Right lobe of liver (tissue), 6 donors: ENCODE results near the gene KIAA1671. TPM values are rescaled to one million over a fixed set of nuclear protein-coding genes. Genes with fewer than 3 reads are reported as not detected.

Source experiments
- ATAC-seq, 4 donors: fragments of 200-7000 bp; cut with Tn5 transposase; one replicate each; pipeline ENCODE4 v1.9.1; 2020; ENCODE audit warnings: mild to moderate bottlenecking in 4 of 4, moderate library complexity in 4 of 4
- DNase-seq, 3 donors: peaks; one replicate each; pipeline ENCODE4 v3.0.0-alpha.2; 2020
- H3K27ac ChIP-seq, 3 donors: fragments of 200-600 bp; one replicate each; pipeline ENCODE4 v1.8.0; 2022
- H3K27me3 ChIP-seq, 2 donors: fragments of 200-600 bp; one replicate each; pipeline ENCODE4 v1.8.0; 2022
- H3K36me3 ChIP-seq, 4 donors: fragments of 200-600 bp; sonication (generic) in 1 of 4; one replicate each; pipeline versions ENCODE4 v1.5.1 to v1.8.0; 2017 to 2022; ENCODE audit warnings: control low read depth in 1 of 4
- H3K4me1 ChIP-seq, 4 donors: fragments of 200-600 bp; sonication (generic) in 1 of 4; one replicate each; pipeline versions ENCODE4 v1.5.1 to v1.8.0; 2017 to 2022; ENCODE audit warnings: control low read depth in 1 of 4
- H3K4me3 ChIP-seq, 3 donors: fragments of 200-600 bp; one replicate each; pipeline ENCODE4 v1.8.0; 2022
- H3K9me3 ChIP-seq, 4 donors: fragments of 200-600 bp; sonication (generic) in 1 of 4; one replicate each; pipeline versions ENCODE4 v1.5.1 to v1.8.0; 2017 to 2022; ENCODE audit warnings: control low read depth in 1 of 4
- POLR2A ChIP-seq: fragments of 450-650 bp; IDR thresholded peaks from one replicate; pipeline ENCODE4 v1.6.1; 2017; ENCODE audit warnings: antibody characterized with exemption, mild to moderate bottlenecking
- WGBS: methylation state at CpG from one replicate; pipeline ENCODE4 v1.1.6; 2018; ENCODE audit warnings: low coverage, low lambda C conversion rate; ENCODE audit not compliant: insufficient coverage; ENCODE audit errors: missing lambda C conversion rate; 5-methylcytosine and 5-hydroxymethylcytosine counted together
- intact Hi-C, 2 donors: fragments of 100-400 bp; cut with DNase I; formaldehyde crosslinking; loops; one replicate each; pipeline versions ENCODE4 v1.11.2 to v1.14.1; 2022
- total RNA-seq, 6 experiments: library from RNA; depleted of rRNA in 2 of 6; stranded (reverse); fragments of >200 nt in 2 of 6; fragmentation: NEBNext Ultra II Directional in 3 of 6; extraction: Animal tissue kit (Norgen Biotek cat#: 25700) in 3 of 6; gene quantifications; one replicate each; pipeline versions ENCODE4 v1.1.0 to v1.2.4, GENCODE V29; 2016 to 2023
- TF ChIP-seq, protein P1 (sequence below), 4 donors: fragments of 200-600 bp in 3 of 4; fragments of 450-650 bp in 1 of 4; IDR thresholded peaks; one replicate each; pipeline versions ENCODE4 v1.5.1 to v1.8.0; 2016 to 2022; ENCODE audit warnings: antibody characterized with exemption in 4 of 4, mild to moderate bottlenecking in 2 of 4
- donor health status: DM: no; HTN: yes; CAD: no.
- donor health status: DM: no; HTN: no; CAD: no.
- donor health status: DM: no; HTN: no; CAD: no.
- donor health status: DM: no; HTN: yes; CAD: no.
- donor health status: DM: no; HTN: yes; CAD: no.

KIAA1671 gene
- total RNA-seq, 6 experiments from 2014 or later: 31.1 to 56.6 (median 39.2) TPM

DNA sequence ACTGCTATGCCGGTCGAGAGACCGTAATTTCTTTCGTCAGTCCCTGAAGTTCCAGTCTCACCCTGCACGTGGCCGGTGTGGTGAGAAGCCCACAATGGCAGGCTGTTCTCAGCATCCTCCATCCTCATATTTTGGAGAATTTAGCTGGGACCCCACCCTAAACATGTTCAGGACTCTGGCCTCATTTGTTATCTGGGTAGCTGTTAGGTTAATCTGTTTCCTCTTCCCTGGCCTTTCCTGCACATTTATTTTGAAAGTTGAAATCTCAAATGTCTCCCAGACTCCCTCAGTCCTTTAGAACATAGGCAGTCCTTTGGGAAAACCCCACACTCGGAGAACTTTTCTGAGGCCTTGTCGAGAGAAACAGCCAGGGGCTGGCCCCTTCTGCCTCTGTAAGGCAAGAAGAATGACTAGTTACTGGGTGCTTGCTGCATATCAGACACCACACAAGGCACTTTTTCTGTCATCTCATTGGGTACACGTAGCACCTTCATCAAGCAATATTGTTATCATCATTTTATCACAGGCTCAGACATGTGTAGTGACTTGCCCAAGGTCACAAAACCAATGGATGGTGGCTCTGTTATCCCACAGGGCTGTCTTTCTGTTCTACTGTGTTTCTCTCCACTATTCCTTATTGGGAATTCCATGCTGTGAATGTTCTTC, 137.8 kb downstream of the KIAA1671 start:
- Histone ChIP-seq H3K27ac (no peak overlapping the region), H3K9me3 (no peaks in the 10 kb centered on the region), H3K4me3 (no peak overlapping the region), H3K4me1 (peaks cover 0 to 12% (median 6%) of the 10 kb centered on the region in 4 donors), H3K36me3 (no peaks in the 10 kb centered on the region), H3K27me3 (no peaks in the 10 kb centered on the region)
- no peak for TF ChIP-seq POLR2A
- TF ChIP-seq, protein P1, sequence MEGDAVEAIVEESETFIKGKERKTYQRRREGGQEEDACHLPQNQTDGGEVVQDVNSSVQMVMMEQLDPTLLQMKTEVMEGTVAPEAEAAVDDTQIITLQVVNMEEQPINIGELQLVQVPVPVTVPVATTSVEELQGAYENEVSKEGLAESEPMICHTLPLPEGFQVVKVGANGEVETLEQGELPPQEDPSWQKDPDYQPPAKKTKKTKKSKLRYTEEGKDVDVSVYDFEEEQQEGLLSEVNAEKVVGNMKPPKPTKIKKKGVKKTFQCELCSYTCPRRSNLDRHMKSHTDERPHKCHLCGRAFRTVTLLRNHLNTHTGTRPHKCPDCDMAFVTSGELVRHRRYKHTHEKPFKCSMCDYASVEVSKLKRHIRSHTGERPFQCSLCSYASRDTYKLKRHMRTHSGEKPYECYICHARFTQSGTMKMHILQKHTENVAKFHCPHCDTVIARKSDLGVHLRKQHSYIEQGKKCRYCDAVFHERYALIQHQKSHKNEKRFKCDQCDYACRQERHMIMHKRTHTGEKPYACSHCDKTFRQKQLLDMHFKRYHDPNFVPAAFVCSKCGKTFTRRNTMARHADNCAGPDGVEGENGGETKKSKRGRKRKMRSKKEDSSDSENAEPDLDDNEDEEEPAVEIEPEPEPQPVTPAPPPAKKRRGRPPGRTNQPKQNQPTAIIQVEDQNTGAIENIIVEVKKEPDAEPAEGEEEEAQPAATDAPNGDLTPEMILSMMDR (IDR thresholded peaks at IDR 0.05): no peak
- ATAC-seq (no peak), DNase-seq (no peak)
- intact Hi-C loops: loop anchor here in 1 of 2 donors (10.0 kb wide), 1 partner anchor 84 kb away; no protein-coding TSS in a partner anchor
- WGBS: 55% methylated on average over 5 of the region's 9 CpGs

DNA sequence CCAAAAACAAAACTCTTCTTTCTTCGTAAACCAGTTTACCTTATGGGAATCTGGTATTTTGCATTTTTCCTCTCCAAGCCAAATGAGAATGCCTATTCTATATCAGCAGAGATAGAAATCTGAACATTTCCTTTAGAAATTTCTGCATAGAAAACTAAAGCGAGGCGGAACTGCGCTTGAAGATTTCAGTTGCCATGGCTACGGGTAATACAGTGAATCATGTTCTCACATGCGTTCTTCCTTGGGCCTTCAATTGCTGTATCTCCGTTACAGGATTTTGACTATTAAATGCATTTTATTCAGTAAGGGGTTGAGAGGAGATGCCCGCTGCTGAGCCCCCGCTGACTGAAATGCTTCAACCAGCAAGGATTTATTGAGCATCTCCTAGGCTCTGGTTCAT, 138.9 kb downstream of the KIAA1671 start:
- DNase-seq (no peak), ATAC-seq (no peak)
- no peak overlapping the region for H3K4me3 ChIP-seq
- H3K4me1 ChIP-seq: peaks cover 0 to 5% (median under 1%) of the 10 kb centered on the region in 4 donors
- no peak overlapping the region for H3K27ac ChIP-seq
- TF ChIP-seq, protein P1 (IDR thresholded peaks at IDR 0.05): no peak
- TF ChIP-seq POLR2A: no peak
- intact Hi-C loops: loop anchor here in 1 of 2 donors (10.0 kb wide), 1 partner anchor 83 kb away; no protein-coding TSS in a partner anchor
- no peaks in the 10 kb centered on the region for H3K27me3 ChIP-seq
- H3K9me3 ChIP-seq: no peaks in the 10 kb centered on the region
- H3K36me3 ChIP-seq: no peaks in the 10 kb centered on the region
- WGBS: 87% methylated on average over 7 of the region's 9 CpGs

DNA sequence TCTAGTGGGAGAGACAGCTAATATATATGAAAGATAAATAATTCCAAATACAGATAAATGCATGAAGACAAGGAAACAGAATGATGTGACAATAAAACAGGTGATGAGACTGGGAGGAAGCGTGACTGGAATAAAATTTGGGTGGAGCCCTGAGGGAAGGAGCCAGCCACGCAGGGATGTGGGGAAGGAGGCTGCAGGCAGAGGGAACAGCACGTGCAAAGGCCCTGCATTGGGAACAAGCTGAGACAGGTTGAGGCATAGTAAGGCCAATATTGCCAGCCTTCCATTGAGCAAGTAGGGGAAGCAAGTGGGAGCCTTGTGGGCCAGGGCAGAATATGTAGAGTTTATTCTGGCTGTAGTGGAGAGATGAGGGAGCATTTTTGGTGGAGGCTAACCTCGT, 139.6 kb downstream of the KIAA1671 start:
- Histone ChIP-seq H3K36me3 (no peaks in the 10 kb centered on the region), H3K4me3 (no peak overlapping the region), H3K27me3 (no peaks in the 10 kb centered on the region), H3K27ac (no peak overlapping the region), H3K9me3 (no peaks in the 10 kb centered on the region), H3K4me1 (no peaks in the 10 kb centered on the region)
- TF ChIP-seq, protein P1 (IDR thresholded peaks at IDR 0.05): no peak
- no peak for TF ChIP-seq POLR2A
- intact Hi-C loops: loop anchor here in 1 of 2 donors (10.0 kb wide), 1 partner anchor 83 kb away; no protein-coding TSS in a partner anchor
- 87% methylated on average over 4 of the region's 4 CpGs for WGBS
- DNase-seq (no peak), ATAC-seq (no peak)

DNA sequence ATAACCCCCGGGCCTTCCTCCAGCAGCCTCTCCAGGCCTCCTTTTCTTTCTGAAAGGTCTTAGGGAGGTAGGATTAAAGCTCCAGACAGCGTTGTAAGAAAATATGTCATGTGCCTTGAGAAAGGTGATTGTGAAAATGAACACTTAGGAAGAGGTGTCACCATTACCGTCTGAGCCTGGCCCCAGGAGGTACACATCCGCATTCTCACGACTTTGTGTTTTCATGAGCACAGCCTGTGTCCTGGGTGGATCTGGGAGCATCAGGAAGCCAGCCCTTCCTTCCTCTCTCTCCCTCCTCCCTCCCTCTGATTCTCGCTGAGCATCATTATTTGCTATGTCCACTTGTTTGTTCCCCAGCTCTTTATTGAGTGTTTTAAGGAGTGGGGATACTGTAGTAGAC, 142.1 kb downstream of the KIAA1671 start:
- Histone ChIP-seq H3K36me3 (no peaks in the 10 kb centered on the region), H3K27me3 (no peaks in the 10 kb centered on the region), H3K4me1 (no peaks in the 10 kb centered on the region), H3K9me3 (no peaks in the 10 kb centered on the region), H3K4me3 (no peak overlapping the region), H3K27ac (no peak overlapping the region)
- intact Hi-C loops: loop anchor here in 1 of 2 donors (10.0 kb wide), 1 partner anchor 80 kb away; no protein-coding TSS in a partner anchor
- no peak for DNase-seq
- TF ChIP-seq POLR2A: no peak
- TF ChIP-seq, protein P1 (IDR thresholded peaks at IDR 0.05): no peak
- WGBS: 77% methylated on average over 6 of the region's 6 CpGs
- peak in 1 of 4 donors; percentile 34 for ATAC-seq
